NCI-H226 (cell line): ENCODE measurements around the gene PRR29.
"Not testable (repeated sequence)": the region's sequence is repeated elsewhere in the genome, so short reads cannot be mapped to it uniquely, and the experiment has no call there.

Source experiments
- DNase-seq: peaks from one replicate; pipeline ENCODE4 v3.0.0-alpha.2; 2015

Gene PRR29

GRCh38 chr17:63975541-63976092, 22.5 kb upstream of the PRR29 start:
- no peak for DNase-seq

GRCh38 chr17:63976702-63977101, 21.4 kb upstream of the PRR29 start:
- DNase-seq, result no peak

DNA sequence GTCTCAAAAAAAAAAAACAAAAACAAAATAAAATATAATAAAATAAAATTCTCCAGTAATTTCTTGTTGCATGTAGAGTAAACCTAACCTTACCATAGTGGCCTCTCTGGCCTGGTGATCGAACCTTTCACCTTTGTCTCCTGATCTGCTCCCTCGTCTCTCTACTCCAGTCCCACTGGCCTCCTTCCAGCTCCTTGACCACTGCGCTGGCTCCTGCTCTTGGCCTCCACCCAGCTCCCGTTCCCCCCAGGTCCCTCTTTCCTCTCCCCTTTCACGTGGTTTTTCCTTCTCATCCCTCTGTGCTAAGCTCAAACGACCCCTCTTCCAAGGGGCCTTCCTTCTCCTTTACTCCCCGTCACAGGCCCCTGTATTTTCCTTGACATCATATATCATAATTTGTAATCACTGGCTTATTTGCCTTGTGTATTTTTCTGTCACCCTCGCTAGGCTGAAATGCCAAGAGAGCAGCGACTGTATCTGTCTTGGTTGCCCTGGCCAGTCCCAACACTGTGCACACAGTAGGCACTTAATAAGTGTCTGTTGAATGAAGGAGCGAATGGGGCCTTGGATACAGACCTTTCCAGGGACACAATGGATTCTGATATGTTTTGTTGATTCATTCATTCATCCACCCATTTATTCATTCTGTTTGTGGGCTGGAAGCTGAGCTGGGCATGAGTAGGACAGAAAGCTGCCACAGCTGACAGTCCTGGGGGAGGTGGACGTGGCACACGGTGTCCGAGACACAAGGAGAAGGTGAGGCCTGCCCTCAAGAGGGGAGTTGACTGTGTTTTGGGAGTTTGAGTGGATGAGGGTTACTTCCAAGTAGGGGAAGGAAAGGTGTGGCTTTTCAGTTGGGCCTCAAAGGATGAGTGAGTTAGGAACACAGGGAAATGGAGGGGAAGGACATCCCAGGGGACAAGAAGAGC, 19.6 kb upstream of the PRR29 start:
- DNase-seq, result no peak

DNA sequence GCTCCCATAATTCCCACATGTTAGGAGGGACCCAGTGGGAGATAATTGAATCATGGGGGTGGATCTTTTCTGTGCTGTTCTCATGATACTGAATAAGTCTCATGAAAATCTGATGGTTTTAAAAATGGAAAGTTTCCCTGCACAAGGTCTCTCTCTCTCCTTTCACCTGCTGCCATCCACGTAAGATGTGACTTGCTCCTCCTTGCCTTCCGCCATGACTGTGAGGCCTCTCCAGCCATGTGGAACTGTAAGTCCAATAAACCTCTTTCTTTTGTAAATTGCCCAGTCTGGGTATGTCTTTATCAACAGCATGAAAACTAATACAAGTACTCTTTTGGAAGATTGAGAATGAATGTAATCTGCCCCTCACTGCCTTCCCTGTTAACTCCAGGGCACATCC, 15.5 kb upstream of the PRR29 start:
- not testable (repeated sequence) for DNase-seq

GRCh38 chr17:63983320-63983719, 14.8 kb upstream of the PRR29 start:
- no peak for DNase-seq

DNA sequence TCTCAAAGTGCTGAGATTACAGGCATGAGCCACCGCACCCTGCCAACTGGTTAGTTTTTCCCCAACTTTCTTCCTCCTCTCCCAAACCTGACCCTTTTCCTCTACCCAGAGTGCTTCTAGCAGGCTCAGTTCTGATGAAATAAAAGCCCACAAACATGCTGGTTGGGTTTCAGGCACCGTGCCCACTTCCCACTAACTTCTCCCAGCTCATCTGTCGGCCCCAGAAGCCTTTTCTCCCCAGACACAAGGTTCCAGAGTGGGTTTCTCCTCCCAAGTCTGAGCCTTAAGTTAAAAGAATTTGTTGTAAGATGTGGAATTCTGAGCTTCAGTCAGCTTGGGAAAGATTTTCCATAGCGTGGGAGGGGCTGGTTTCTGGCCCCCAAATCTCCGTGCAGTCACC, 13.9 kb upstream of the PRR29 start:
- DNase-seq, result no peak

- DNase-seq, result peak; percentile 80
Measured at GRCh38 chr17:63984651-63985386, 13.3 kb upstream of the PRR29 start.

- no peak for DNase-seq
Measured at GRCh38 chr17:63985387-63986140, 12.6 kb upstream of the PRR29 start.

DNA sequence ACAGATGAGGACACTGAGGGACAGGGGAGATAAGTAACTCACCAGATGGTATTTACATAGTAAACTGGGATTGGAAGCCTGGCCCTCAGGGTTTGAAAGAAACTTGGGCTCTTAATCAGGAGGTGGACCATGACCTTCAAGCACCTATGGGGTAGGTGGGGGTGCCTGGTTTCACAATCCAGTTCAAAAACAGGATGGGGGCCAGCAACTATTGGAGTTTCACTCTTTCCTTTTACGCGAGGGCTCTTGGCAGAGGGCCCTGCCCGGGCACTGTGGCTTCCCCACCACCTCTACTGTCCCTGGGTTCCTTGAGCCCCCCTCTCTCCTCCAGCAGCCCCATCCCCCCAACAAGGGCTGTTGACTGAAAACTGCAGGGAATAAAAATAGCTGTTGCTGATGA, 11.3 kb upstream of the PRR29 start:
- DNase-seq, result no peak

DNA sequence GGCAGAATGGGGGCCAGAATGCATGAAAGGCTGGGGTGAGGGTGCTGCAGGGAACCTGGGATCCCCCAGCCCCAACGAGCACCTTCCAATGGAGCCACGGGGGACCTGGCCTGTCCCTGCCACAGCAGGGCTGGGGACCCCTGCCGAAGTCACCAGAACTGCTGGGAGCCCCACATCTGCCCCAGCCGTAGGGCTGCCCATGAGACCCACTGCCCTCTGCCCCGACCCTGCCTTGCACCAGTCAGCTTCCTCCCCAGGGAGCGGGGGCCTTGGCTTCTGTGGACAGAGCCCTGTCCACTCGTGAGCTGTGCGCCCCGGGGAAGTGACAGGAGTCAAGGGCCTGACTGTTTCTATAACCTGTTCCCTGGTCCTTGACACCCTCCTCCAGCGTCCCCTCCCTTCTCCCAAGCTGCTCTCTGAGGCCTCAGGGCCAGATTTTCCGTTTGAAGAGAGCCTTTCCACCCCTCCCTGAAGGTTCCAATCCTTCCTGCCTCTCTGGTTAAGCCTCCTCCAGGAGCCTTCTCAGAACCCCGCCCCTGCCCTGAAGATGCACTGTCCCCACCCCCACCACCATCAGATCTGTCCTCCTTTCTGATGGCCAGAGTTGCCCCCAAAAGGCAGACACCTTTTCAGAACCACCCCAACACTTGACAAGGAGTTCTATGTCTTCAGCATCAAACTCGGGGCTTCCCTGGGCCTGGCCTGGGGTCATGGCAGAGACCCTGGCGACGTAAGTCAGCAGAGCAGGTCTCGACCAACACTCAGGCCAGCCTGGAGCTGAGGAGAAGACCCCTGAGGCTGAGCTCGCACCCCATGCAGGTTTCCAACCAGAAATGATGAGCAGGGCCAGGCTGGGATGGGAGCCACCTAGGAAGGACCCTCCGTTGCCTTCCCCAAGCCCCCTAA, 10.7 kb upstream of the PRR29 start:
- DNase-seq, result no peak

DNA sequence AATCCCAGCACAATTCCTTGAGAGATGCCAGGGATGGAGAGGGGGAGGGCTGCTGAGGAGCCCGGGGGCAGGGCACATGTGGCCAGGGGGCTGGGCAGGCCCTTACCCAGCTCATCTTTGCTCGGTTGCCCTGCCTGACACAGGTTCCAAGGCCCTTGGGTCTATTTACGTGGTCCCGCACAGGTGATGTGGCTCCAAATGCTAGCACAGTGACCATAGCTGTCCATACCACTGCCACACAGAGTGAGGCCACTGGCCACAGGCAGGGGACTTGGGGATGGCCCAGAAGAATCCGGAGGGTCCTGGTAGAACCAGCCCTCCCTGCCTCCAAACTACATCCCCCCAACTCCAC, 10.0 kb upstream of the PRR29 start:
- no peak for DNase-seq

DNA sequence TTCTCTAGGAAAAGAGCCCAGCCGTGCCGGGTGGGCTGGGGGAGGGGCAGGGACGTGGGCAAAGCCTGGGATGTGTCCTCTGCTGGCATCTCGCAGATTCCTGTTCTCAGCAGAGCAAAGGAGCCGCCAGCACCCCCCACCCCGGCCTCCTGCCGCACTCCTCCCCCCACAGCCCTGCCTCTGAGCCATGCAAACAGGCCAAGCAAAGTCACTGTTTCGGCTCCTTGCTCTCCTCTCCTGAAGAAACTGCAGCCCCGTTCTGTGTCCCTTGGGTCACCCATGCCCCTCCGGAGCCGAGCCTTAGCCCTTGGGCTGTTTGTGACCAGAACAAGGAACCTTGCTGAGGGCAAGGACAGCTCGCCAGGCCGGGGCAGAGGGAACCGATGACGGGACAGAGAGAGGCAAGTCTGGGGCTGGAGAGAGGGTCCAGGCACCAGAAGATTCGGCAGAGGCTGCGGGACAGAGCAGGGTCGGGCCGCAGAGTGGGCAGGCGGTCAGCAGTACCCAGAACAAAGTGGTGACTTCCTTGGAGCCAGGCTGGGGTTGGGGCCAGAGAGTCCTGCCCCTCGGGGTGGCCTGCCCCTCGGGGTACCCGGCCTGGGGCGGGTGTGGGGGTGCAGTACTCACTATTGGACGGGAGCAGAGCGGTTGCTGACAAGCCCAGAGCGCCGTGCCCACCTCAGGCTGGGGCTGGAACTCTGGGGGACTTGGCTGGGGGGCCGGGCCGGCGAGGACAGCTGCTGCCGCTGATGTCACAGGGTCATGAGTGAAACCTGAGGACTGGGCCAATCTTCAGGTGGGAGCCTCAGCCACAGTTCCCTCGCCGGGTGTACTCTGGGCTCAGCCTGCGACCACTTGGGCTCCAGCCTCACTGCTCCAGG, 9.2 kb upstream of the PRR29 start:
- no peak for DNase-seq

GRCh38 chr17:63989622-63990345, 8.4 kb upstream of the PRR29 start:
- DNase-seq, result no peak

- no peak for DNase-seq
Measured at GRCh38 chr17:63991611-63992010, 6.5 kb upstream of the PRR29 start.

DNA sequence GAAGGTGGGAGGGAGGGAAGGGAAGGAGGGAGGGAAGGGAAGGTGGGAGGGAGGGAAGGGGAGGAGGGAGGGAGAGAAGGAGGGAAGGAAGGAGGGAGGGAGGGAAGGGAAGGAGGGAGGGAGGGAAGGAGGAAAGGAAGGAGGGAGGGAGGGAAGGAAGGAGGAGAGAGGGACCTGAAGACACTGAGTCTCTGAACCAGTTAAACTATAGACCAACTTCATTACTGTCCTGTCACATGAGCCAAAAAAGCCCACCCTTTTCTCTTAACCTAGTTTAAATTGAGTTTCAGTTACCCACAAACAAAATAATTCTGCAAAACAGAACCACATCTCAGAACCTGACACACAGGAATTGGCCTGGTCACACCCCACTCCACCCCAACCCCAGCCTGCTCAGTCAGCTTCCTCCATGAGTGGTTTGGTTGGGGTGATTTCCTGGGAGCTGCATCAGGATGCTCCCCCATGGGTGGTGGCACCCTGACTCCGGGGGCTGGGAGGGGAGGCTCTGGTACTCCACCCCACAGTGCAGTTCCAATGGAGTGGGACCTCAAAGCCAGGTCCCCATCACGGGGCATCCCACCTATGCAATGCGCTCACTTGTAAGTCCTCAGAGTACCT, 4.7 kb upstream of the PRR29 start:
- no peak for DNase-seq

DNA sequence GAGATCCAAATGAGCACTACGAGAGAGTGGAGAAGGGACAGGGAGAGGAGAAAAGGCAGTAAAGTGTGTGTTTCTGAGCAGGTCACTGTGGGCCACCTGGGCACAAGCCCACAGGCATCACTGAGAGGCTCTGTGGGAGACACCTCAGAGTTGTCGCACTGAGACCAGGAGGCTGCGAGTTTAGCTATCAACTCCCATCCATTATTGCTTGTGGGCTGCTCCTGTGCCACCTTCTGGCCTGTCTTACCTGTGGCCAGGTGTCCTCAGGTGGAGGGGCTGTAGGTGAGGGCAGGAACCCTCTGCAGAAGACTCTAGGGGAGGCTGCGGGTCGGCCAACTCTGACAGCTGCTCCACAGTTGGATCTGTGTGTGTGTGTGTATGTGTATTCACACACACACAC, 2.5 kb upstream of the PRR29 start:
- DNase-seq, result no peak

GRCh38 chr17:63996430-63997182, 1.5 kb upstream of the PRR29 start:
- DNase-seq, result no peak

- no peak for DNase-seq
Measured at GRCh38 chr17:63997341-63998048, 656 bp upstream of the PRR29 start.
